Transverse colon (tissue), 4 donors: ENCODE data around the gene SYNJ2. TPM values are rescaled to one million over a fixed set of nuclear protein-coding genes. Genes with fewer than 3 reads are reported as not detected.

Source experiments
- DNase-seq: peaks from one replicate; pipeline ENCODE4 v3.0.0-alpha.2; 2019
- H3K27ac ChIP-seq, 4 donors: fragments of 200-600 bp; sonication (generic); 2 replicates each; pipeline ENCODE4 v1.5.1; 2016 to 2018; ENCODE audit warnings: inconsistent platforms in 4 of 4
- H3K27me3 ChIP-seq: fragments of 200-600 bp; sonication (generic); 2 replicates; pipeline ENCODE4 v1.5.1; 2017; ENCODE audit warnings: inconsistent platforms
- H3K36me3 ChIP-seq, 4 donors: fragments of 200-600 bp; sonication (generic); 2 replicates each; pipeline ENCODE4 v1.5.1; 2017 to 2019; ENCODE audit warnings: inconsistent platforms in 4 of 4
- H3K4me1 ChIP-seq, 4 donors: fragments of 200-600 bp; sonication (generic); 2 replicates each; pipeline ENCODE4 v1.5.1; 2017 to 2020; ENCODE audit warnings: inconsistent platforms in 4 of 4
- H3K4me3 ChIP-seq, 4 donors: fragments of 200-600 bp; sonication (generic); 1 replicate in 1 of 4; 2 replicates in 3 of 4; pipeline versions ENCODE4 v1.5.1 to v1.6.1; 2017 to 2019; ENCODE audit warnings: inconsistent platforms in 4 of 4
- H3K9me3 ChIP-seq, 2 donors: fragments of 200-600 bp; sonication (generic); 2 replicates each; pipeline ENCODE4 v1.5.1; 2017 to 2019; ENCODE audit warnings: inconsistent platforms in 2 of 2
- EP300 ChIP-seq: sonication (generic); formaldehyde crosslinking; IDR thresholded peaks from one replicate; pipeline ENCODE4 v1.6.1; 2017; ENCODE audit warnings: antibody characterized with exemption, low read depth
- POLR2A ChIP-seq: fragments of 450-650 bp; IDR thresholded peaks from one replicate; pipeline ENCODE4 v1.6.1; 2016; ENCODE audit warnings: antibody characterized with exemption, mild to moderate bottlenecking, moderate library complexity
- POLR2AphosphoS5 ChIP-seq, 3 donors: sonication (generic); formaldehyde crosslinking; IDR thresholded peaks; one replicate each; pipeline ENCODE4 v1.6.1; 2016; ENCODE audit warnings: antibody characterized with exemption in 3 of 3
- WGBS, 2 donors: methylation state at CpG; one replicate each; pipeline ENCODE4 v1.1.5; 2018; ENCODE audit warnings: low coverage in 1 of 2; 5-methylcytosine and 5-hydroxymethylcytosine counted together
- in situ Hi-C, 4 donors: fragments of 200-750 bp; cut with MboI; loops; one replicate each; pipeline versions ENCODE4 v1.15.0 to v1.15.1; 2017; ENCODE audit warnings: low sequenced_read_pairs in 3 of 4, low pct_ligation_motif_present in 1 of 4, low pct_unique_long_range_greater_than_20kb in 1 of 4
- intact Hi-C: fragments of 100-400 bp; cut with DNase I; formaldehyde crosslinking; loops from one replicate; pipeline ENCODE4 v1.15.1; 2023; ENCODE audit warnings: low total_unique reads
- total RNA-seq, 4 donors: library from RNA; depleted of rRNA; stranded (reverse); fragments of >200 nt; gene quantifications; one replicate each; pipeline ENCODE4 v1.1.0, GENCODE V29; 2016
- TF ChIP-seq, protein P1 (sequence below), 5 experiments: fragments of 200-600 bp in 3 of 5; fragments of 450-650 bp in 2 of 5; sonication (generic) in 3 of 5; IDR thresholded peaks; 1 replicate in 2 of 5; 2 replicates in 3 of 5; pipeline ENCODE4 v1.5.1; 2016 to 2017; ENCODE audit warnings: antibody characterized with exemption in 5 of 5, inconsistent platforms in 3 of 5, mild to moderate bottlenecking in 2 of 5, moderate library complexity in 1 of 5

SYNJ2 gene
- total RNA-seq, 4 donors from 2014 or later = 27.8 to 42.6 (median 31.8) TPM

DNA sequence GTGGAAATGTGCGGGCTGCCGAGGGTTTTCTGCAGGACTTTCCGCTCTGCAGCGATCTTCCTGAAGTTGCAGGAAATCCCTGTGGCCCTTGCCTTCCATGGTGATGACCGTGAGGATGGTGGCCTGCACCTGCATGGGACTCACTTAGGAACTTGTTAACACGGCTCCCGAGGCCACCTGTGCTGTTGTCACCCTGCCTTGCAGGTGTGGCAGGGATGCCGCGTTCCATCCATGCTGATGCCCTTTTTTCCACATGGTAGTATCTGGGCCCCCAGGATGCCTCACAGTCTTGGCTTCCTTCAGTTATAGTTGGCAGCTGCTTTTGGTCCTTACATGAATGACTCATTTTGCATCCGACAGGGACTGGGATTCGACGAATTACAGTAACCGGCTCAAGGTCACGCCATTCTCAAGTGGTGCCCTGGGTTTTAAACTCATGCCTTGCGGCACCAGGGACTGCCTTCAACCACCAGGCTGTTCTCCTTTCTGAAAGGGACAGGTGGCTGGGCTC, 37.2 kb downstream of the SYNJ2 start:
- H3K9me3 ChIP-seq = no peaks in the 10 kb centered on the region
- no peak for DNase-seq
- H3K4me3 ChIP-seq = no peak overlapping the region
- in situ Hi-C loops = no loop called here
- peak overlapping the region; percentile 23 to 61 (median 46) for H3K27ac ChIP-seq
- intact Hi-C loops = no loop called here
- H3K27me3 ChIP-seq = no peaks in the 10 kb centered on the region
- H3K36me3 ChIP-seq = no peaks in the 10 kb centered on the region
- peaks cover 0 to 11% (median 0%) of the 10 kb centered on the region in 4 donors for H3K4me1 ChIP-seq
- 77 to 100% methylated on average over 2 to 15 of the region's 15 CpGs for WGBS, 2 donors
- TF ChIP-seq EP300 = no peak
- no peak for TF ChIP-seq POLR2A
- TF ChIP-seq, protein P1, sequence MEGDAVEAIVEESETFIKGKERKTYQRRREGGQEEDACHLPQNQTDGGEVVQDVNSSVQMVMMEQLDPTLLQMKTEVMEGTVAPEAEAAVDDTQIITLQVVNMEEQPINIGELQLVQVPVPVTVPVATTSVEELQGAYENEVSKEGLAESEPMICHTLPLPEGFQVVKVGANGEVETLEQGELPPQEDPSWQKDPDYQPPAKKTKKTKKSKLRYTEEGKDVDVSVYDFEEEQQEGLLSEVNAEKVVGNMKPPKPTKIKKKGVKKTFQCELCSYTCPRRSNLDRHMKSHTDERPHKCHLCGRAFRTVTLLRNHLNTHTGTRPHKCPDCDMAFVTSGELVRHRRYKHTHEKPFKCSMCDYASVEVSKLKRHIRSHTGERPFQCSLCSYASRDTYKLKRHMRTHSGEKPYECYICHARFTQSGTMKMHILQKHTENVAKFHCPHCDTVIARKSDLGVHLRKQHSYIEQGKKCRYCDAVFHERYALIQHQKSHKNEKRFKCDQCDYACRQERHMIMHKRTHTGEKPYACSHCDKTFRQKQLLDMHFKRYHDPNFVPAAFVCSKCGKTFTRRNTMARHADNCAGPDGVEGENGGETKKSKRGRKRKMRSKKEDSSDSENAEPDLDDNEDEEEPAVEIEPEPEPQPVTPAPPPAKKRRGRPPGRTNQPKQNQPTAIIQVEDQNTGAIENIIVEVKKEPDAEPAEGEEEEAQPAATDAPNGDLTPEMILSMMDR (IDR thresholded peaks at IDR 0.05) = no peak
- no peak for TF ChIP-seq POLR2AphosphoS5 (IDR thresholded peaks at IDR 0.05)

DNA sequence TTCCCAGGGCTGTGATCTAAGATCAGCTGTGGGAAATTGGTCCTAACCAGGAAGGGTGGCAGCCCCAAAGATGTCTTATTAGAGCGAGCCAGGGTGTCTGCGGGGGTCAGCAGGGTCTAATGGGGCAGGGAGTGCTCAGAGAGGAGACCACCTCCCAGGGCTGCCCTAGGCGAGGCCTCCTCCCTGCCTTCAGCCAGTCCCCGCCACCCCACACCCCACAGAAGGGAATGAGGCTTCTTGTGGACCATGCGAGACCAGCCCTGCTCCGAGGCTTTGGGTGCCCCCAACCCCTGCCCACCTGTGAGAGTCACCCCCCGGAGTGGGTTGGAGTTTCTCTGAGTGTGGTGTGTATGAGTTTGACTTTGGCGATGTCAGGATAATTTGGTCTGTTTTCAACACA, 37.8 kb downstream of the SYNJ2 start:
- H3K9me3 ChIP-seq = no peaks in the 10 kb centered on the region
- H3K4me3 ChIP-seq = no peak overlapping the region
- no peaks in the 10 kb centered on the region for H3K27me3 ChIP-seq
- DNase-seq = no peak
- H3K36me3 ChIP-seq = no peaks in the 10 kb centered on the region
- H3K4me1 ChIP-seq = peaks cover 0 to 11% (median 0%) of the 10 kb centered on the region in 4 donors
- peak overlapping the region; percentile 23 to 61 (median 46) for H3K27ac ChIP-seq
- no peak for TF ChIP-seq POLR2AphosphoS5 (IDR thresholded peaks at IDR 0.05)
- TF ChIP-seq POLR2A = no peak
- TF ChIP-seq, protein P1 (IDR thresholded peaks at IDR 0.05) = no peak
- no peak for TF ChIP-seq EP300
- intact Hi-C loops (no loop called here), in situ Hi-C loops (no loop called here)
- WGBS, 2 donors = 90 to 93% methylated on average over 4 to 8 of the region's 8 CpGs

DNA sequence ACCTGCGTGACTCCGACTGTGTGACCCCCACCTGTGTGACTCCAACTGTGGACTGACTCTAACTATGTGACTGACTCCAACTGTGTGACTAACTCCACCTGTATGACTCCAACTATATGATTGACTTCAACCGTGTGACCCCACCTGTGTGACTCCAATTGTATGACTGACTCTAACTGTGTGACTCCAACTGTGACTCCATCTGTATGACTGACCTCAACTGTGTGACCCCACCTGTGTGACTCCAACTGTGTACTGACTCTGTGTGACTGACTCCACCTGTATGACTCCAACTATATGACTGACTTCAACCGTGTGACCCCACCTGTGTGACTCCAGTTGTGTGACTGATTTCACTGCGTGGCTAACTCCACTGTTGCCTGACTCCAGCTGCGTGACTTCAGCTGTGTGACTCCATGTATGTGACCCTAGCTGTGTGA, 38.6 kb downstream of the SYNJ2 start:
- Histone ChIP-seq H3K4me3 (no peak overlapping the region), H3K36me3 (no peaks in the 10 kb centered on the region), H3K27ac (no peak overlapping the region), H3K4me1 (peaks cover 0 to 11% (median 0%) of the 10 kb centered on the region in 4 donors), H3K9me3 (no peaks in the 10 kb centered on the region), H3K27me3 (no peaks in the 10 kb centered on the region)
- DNase-seq = no peak
- TF ChIP-seq, protein P1 (IDR thresholded peaks at IDR 0.05) = no peak
- no peak for TF ChIP-seq EP300
- no peak for TF ChIP-seq POLR2AphosphoS5 (IDR thresholded peaks at IDR 0.05)
- TF ChIP-seq POLR2A = no peak
- WGBS, 2 donors = 85% methylated on average over 6 of the region's 6 CpGs; no CpG with 5 or more reads in 1 of the 2 donors
- in situ Hi-C loops = no loop called here
- intact Hi-C loops = no loop called here

DNA sequence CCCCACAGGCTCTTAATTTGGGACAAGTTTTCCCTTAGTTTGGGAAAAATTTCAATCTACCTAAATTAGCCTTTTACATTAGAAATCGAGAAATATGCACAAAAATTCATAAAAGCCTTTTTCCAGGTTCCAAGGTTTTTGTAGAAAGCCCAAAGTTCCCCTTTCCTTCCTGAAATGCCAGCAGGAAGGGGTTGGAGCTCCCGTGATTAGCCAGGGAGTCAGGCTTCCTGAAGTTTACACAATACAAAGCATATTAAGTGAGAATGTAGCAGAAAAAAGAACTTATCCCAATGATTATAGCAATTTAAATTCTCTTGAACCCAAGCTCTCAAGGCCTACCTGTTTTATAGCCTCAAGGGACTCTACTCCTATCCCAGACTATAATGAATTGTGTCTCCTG, 39.1 kb downstream of the SYNJ2 start:
- no peak overlapping the region for H3K4me3 ChIP-seq
- H3K4me1 ChIP-seq = peaks cover under 1 to 15% (median 2%) of the 10 kb centered on the region in 4 donors
- TF ChIP-seq EP300 (no peak), POLR2AphosphoS5 (IDR thresholded peaks at IDR 0.05) (no peak), POLR2A (no peak)
- TF ChIP-seq, protein P1 (IDR thresholded peaks at IDR 0.05) = no peak
- H3K27ac ChIP-seq = no peak overlapping the region
- H3K9me3 ChIP-seq = no peaks in the 10 kb centered on the region
- no peaks in the 10 kb centered on the region for H3K36me3 ChIP-seq
- WGBS, 2 donors = 79 to 92% methylated on average over 2 of the region's 2 CpGs
- intact Hi-C loops = no loop called here
- H3K27me3 ChIP-seq = no peaks in the 10 kb centered on the region
- in situ Hi-C loops = no loop called here
- no peak for DNase-seq
